ENCODE results near the gene HDAC2.

HDAC2 gene

DNA sequence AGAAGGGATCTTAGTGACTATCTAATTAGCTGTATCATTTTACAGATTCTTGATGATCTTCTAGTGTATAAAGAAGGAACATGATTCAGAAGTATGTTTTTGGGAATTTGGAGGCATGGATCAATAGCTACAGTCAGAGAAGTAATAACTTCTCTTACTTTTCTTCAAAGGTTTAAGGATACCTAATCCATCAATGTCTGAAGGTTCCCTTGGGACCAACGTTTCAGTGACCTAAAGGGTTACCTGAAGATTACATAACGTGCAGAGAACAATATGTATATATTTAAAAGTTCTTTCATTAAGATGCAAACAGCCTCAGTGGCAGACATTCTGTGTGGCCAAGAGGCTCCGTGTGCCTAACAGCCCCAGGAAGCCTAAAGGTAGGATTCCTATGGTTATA lies 3.2 kb downstream of the HDAC2 start:
- Histone ChIP-seq H3K4me3 (no peak overlapping the region), H3K9ac (ENCODE audit: insufficient read length) (no peak overlapping the region), H3K9me3 (ENCODE audit: low read depth, low read length) (peaks cover 4% of the 10 kb centered on the region), H3K36me3 (ENCODE audit: insufficient read depth, low read length) (peaks cover 47% of the 10 kb centered on the region), H3K27ac (no peak overlapping the region)
- TF ChIP-seq EZH2 (IDR thresholded peaks at IDR 0.05) = no peak
- TF ChIP-seq FOXP2 (optimal IDR thresholded peaks at IDR 0.05; ENCODE audit: control extremely low read depth, extremely low read length, insufficient read depth) = no peak
- TF ChIP-seq POLR2AphosphoS5 (IDR thresholded peaks at IDR 0.05; ENCODE audit: borderline replicate concordance, low read depth, low read length) = no peak
- no peak for DNase-seq (ENCODE audit: low read depth, low spot score)

DNA sequence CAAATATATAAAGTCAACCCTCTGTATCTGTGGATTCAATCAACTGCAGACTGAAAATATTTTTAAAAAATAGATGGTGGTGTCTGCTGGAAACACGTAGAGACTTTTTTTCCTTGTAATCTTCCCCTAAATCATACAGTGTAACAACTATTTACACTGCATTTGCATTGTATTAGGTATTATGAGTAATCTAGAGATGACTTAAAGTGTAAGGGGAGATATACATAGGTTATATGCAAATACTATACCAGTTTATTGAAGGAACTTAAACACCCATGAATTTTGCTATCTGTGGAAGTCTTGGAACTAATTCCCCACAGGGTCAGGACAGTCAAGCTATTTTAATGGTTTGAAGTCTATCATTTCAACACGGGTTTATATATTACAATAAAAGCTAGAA lies 10.2 kb downstream of the HDAC2 start:
- H3K4me3 ChIP-seq = no peak overlapping the region
- peaks cover 2% of the 10 kb centered on the region for H3K9me3 ChIP-seq (ENCODE audit: low read depth, low read length)
- H3K36me3 ChIP-seq (ENCODE audit: insufficient read depth, low read length) = peaks cover 78% of the 10 kb centered on the region
- H3K27ac ChIP-seq = no peak overlapping the region
- no peak overlapping the region for H3K9ac ChIP-seq (ENCODE audit: insufficient read length)
- no peak for TF ChIP-seq POLR2AphosphoS5 (IDR thresholded peaks at IDR 0.05; ENCODE audit: borderline replicate concordance, low read depth, low read length)
- DNase-seq (ENCODE audit: low read depth, low spot score) = no peak

DNA sequence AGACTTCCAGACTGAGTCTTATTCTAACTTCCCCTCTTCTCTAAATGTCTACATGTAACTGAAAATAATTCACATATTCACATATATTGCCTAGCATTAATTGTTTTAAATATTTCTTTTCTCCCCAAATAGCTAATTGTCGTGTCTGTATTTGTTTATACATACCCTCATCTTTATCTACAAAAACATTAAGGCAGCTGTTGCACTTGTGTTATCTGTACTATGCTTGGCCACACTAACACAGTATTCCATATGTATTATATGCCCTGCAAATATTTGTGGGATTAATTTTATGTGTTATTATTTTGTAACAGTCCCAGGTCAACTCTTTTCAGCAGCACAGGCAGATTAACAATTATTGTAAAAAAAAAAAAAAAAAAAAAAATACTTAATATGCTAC lies 11.7 kb downstream of the HDAC2 start:
- DNase-seq (ENCODE audit: low read depth, low spot score) = no peak
- Histone ChIP-seq H3K9me3 (ENCODE audit: low read depth, low read length) (no peaks in the 10 kb centered on the region; the same call in 1 of the 2 replicates), H3K4me3 (no peak overlapping the region), H3K36me3 (ENCODE audit: insufficient read depth, low read length) (peaks cover 82% of the 10 kb centered on the region), H3K27ac (no peak overlapping the region), H3K9ac (ENCODE audit: insufficient read length) (no peak overlapping the region)
- TF ChIP-seq EZH2 (IDR thresholded peaks at IDR 0.05) = no peak
- TF ChIP-seq POLR2AphosphoS5 (IDR thresholded peaks at IDR 0.05; ENCODE audit: borderline replicate concordance, low read depth, low read length) = no peak
- no peak for TF ChIP-seq FOXP2 (optimal IDR thresholded peaks at IDR 0.05; ENCODE audit: control extremely low read depth, extremely low read length, insufficient read depth)

DNA sequence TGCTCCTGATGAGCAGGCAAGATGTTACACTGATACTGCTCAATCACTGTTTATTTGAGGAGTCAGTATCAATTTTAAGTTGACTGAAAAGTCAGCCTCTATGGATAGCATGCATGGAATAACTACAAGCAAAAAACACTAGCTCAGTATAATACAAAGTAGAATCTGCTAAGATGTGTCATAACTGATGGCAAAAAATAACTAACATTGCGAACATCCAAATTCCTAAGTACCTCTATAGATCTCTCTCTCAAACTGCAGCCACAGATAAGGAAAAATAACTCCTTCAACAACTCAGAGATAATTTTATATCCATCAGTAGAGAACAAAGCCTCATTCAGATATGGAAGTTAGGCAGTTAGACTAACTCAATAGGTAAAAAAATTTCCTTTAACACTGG lies 16.3 kb downstream of the HDAC2 start:
- Histone ChIP-seq H3K36me3 (ENCODE audit: insufficient read depth, low read length) (peaks cover 97% of the 10 kb centered on the region), H3K9ac (ENCODE audit: insufficient read length) (no peak overlapping the region), H3K27ac (no peak overlapping the region), H3K4me3 (no peak overlapping the region), H3K9me3 (ENCODE audit: low read depth, low read length) (no peaks in the 10 kb centered on the region)
- no peak for DNase-seq (ENCODE audit: low read depth, low spot score)
- TF ChIP-seq EZH2 (IDR thresholded peaks at IDR 0.05) (no peak), FOXP2 (optimal IDR thresholded peaks at IDR 0.05; ENCODE audit: control extremely low read depth, extremely low read length, insufficient read depth) (no peak), POLR2AphosphoS5 (IDR thresholded peaks at IDR 0.05; ENCODE audit: borderline replicate concordance, low read depth, low read length) (no peak)

DNA sequence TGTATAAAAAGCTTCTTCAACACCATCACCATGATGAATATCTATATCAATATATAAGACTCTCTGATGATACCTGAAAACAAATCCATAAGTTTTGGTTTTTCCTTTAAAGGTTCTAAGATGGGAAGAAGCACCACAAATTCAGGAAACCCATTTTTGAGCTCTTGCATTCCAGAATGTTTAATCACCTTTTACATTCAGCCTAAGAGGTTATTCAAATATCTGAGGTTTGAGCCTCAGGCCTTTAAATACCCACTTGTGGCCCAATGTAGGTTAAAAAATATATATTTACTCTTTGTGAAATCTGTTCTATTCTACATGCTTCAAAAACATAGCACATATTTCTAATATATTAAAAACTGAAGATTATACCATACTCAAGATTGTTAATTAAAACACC lies 17.6 kb downstream of the HDAC2 start:
- Histone ChIP-seq H3K9me3 (ENCODE audit: low read depth, low read length) (no peaks in the 10 kb centered on the region), H3K27ac (peak overlapping the region; percentile 22; the same call in 1 of the 2 replicates), H3K9ac (ENCODE audit: insufficient read length) (no peak overlapping the region), H3K4me3 (no peak overlapping the region), H3K36me3 (ENCODE audit: insufficient read depth, low read length) (peaks cover 98% of the 10 kb centered on the region)
- TF ChIP-seq FOXP2 (optimal IDR thresholded peaks at IDR 0.05; ENCODE audit: control extremely low read depth, extremely low read length, insufficient read depth) = no peak
- TF ChIP-seq EZH2 (IDR thresholded peaks at IDR 0.05) = no peak
- no peak for TF ChIP-seq POLR2AphosphoS5 (IDR thresholded peaks at IDR 0.05; ENCODE audit: borderline replicate concordance, low read depth, low read length)
- DNase-seq (ENCODE audit: low read depth, low spot score) = no peak

DNA sequence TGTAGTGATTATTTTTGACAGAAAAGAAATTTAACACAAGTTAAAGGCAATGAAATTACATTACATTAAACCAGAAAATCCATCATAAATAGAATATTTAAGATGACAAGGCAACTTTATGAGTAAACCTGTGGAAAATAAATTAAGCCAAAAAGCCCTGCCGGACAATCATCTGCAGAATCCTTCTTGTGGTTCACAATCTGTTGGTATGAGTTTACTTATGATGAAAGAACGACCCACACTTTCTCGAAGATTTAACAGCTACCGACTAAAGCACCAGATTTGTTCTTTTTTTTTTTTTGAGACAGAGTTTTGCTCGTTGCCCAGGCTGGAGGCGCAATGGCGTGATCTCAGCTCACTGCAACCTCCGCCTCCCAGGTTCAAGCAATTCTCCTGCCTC lies 21.4 kb downstream of the HDAC2 start:
- H3K36me3 ChIP-seq (ENCODE audit: insufficient read depth, low read length) = peaks cover 95% of the 10 kb centered on the region
- no peak for DNase-seq (ENCODE audit: low read depth, low spot score)
- TF ChIP-seq EZH2 (IDR thresholded peaks at IDR 0.05) (no peak), FOXP2 (optimal IDR thresholded peaks at IDR 0.05; ENCODE audit: control extremely low read depth, extremely low read length, insufficient read depth) (no peak), POLR2AphosphoS5 (IDR thresholded peaks at IDR 0.05; ENCODE audit: borderline replicate concordance, low read depth, low read length) (no peak)
- no peaks in the 10 kb centered on the region for H3K9me3 ChIP-seq (ENCODE audit: low read depth, low read length)
- H3K9ac ChIP-seq (ENCODE audit: insufficient read length) = no peak overlapping the region
- H3K27ac ChIP-seq = no peak overlapping the region
- no peak overlapping the region for H3K4me3 ChIP-seq

DNA sequence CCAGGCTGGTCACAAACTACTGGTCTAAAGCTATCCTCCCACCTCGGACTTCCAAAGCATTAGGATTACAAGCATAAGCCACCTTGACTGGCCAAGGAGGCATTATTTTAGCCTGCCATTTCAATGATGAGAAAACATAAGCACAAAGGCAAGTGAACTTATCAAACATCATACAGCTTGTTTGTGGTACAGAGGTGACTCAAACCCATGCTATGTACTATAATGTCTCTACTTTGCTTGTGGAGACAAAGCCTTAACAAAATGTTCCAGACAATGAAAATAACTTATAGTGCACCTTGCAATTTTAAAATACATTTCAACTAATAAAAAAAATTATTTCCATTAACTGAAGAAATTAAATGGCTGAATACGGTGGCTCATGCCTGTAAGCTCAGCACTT lies 26.2 kb downstream of the HDAC2 start:
- Histone ChIP-seq H3K27ac (no peak overlapping the region), H3K9ac (ENCODE audit: insufficient read length) (no peak overlapping the region), H3K9me3 (ENCODE audit: low read depth, low read length) (no peaks in the 10 kb centered on the region), H3K36me3 (ENCODE audit: insufficient read depth, low read length) (peaks cover 94% of the 10 kb centered on the region), H3K4me3 (no peak overlapping the region)
- no peak for DNase-seq (ENCODE audit: low read depth, low spot score)
- TF ChIP-seq FOXP2 (optimal IDR thresholded peaks at IDR 0.05; ENCODE audit: control extremely low read depth, extremely low read length, insufficient read depth) = no peak
- TF ChIP-seq POLR2AphosphoS5 (IDR thresholded peaks at IDR 0.05; ENCODE audit: borderline replicate concordance, low read depth, low read length) = no peak
- no peak for TF ChIP-seq EZH2 (IDR thresholded peaks at IDR 0.05)

DNA sequence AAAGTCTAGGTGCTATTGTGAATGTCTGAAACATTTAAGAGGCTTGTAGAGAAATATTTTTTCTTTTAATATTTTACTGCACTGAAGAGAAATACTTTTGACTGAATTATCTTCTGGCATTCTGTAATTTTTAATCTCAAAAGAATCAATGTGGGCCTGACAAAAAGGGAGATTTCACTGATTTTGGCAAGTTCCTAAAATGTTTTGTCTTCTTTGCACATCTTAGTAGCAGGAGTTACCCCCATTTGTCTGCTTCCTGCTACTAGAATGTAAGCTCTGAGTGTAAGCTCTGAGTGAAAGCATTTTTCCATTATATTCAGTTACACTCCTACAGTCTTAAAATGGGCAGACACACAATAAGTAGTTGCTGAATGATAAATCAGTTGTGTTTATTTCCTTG lies 31.1 kb downstream of the HDAC2 start:
- no peak overlapping the region for H3K27ac ChIP-seq
- no peak overlapping the region for H3K9ac ChIP-seq (ENCODE audit: insufficient read length)
- H3K36me3 ChIP-seq (ENCODE audit: insufficient read depth, low read length) = peaks cover 76% of the 10 kb centered on the region
- no peak overlapping the region for H3K4me3 ChIP-seq
- TF ChIP-seq POLR2AphosphoS5 (IDR thresholded peaks at IDR 0.05; ENCODE audit: borderline replicate concordance, low read depth, low read length) (no peak), EZH2 (IDR thresholded peaks at IDR 0.05) (no peak), FOXP2 (optimal IDR thresholded peaks at IDR 0.05; ENCODE audit: control extremely low read depth, extremely low read length, insufficient read depth) (no peak)
- H3K9me3 ChIP-seq (ENCODE audit: low read depth, low read length) = no peaks in the 10 kb centered on the region
- DNase-seq (ENCODE audit: low read depth, low spot score) = no peak

Data from SK-N-MC (cell line).